ENCODE measurements around the gene SLC66A3.

The SLC66A3 gene

DNA sequence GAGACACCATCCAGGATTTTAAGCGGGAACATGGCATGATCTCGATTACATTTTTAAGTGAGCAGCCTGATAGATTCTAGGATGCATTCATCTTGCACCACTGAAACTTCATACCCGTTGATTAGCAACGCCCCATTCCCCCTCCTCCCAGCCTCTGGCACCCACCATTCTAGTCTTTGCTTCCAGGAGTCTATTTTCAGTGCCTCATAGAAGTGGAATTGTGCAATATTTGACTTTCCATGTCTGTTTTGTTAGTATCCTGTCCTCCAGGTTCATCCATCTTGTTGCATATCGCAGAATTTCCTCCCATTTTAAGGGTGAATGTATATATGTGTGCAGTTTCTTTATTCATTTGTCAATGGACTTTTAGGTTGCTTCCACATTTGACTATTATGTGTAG lies 20.9 kb upstream of the SLC66A3 start:
- no peak for DNase-seq (ENCODE audit: low spot score)

GRCh38 chr2:11140492-11140891 lies 14.8 kb upstream of the SLC66A3 start:
- peak; percentile 53 for DNase-seq (ENCODE audit: low spot score)

GRCh38 chr2:11141319-11141718 lies 13.9 kb upstream of the SLC66A3 start:
- DNase-seq (ENCODE audit: low spot score), result no peak

DNA sequence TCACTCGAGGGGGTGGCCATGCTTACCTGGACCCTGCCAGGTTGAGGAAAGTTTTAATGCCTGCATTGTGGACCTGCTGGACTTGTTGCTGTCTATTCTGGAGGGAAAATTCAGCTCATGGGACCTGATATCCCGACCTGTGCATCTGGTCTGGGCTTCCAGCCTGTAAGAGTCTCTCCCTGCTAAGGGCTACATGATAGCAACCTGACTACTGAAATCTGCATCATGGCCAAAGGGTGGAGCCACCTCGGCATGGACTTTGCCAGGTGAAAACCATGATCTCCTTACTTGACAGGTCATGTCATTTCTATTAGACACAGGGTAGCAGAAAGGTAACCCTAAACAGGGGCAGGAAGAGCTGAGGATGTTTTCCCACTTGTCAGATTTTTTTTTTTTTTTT lies 12.9 kb upstream of the SLC66A3 start:
- no peak for DNase-seq (ENCODE audit: low spot score)

- DNase-seq (ENCODE audit: low spot score), result no peak
Observed at GRCh38 chr2:11142987-11143386, 12.3 kb upstream of the SLC66A3 start.

DNA sequence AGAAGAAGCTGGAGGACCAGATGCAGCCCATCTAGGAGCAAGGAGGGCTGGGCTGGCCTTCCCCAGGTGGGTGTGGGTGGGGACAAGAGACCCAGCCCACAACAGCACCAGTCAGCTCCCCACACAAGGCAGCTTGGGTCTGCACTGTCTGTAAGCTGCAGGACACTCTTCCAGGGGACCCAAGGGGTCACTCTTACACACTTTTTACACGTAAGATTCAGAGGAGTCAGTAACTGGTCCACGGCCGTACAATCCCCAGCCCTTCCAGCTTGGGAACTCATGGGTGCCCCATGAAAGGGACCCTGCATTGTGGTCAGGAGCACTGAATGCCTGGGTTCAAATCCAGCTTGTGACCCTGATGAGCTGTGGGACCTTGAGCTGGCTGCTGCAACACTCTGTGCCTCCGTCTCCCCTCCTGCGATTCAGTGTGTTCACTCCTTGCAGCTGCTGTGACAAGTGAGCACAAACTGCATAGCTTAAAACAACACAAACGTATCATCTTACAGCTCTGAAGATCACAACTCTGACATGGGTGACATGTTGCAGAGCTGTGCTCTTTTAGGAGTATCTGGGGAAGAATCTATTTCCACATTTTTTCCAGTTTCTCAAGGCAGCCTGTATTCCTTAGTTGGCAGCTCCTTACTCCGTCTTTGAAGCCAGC lies 11.1 kb upstream of the SLC66A3 start:
- peak; percentile 67 for DNase-seq (ENCODE audit: low spot score)

DNA sequence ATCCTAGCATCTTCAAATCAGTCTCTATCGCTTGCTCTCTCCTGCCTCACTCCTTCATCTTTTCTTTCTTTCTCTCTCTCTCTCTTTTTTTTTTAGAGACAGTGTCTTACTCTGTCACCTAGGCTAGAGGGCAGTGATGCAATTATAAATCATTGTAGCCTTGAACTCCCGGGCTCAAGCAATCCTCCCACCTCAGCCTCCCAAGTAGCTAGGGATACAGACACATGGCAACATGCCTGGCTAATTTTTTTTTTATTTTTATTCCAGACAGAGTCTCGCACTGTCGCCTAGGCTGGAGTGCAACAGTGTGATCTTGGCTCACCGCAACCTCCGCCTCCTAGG lies 10.6 kb upstream of the SLC66A3 start:
- no peak for DNase-seq (ENCODE audit: low spot score)

- DNase-seq (ENCODE audit: low spot score), result no peak
Observed at GRCh38 chr2:11145350-11145749, 9.9 kb upstream of the SLC66A3 start.

DNA sequence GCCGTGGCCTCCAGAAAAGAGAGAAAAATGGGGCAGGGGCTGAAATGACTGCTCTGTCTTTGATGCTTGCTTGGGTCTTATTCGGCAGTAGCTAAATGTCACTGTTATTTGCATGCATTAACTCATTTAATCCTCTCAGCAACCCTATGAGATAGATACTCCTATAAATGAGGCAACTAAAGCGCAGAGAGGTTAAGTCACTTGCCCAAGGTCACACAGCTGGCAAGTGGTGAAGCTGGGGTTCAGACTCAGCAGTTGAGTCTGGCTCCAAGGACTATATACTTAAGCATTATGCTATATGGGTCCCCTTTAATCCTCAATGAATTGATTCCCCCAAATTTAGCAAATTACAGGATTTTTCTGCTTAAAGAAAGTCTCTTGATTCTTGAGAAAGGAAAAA lies 9.2 kb upstream of the SLC66A3 start:
- no peak for DNase-seq (ENCODE audit: low spot score)

- DNase-seq (ENCODE audit: low spot score), result no peak
Observed at GRCh38 chr2:11147263-11147662, 8.0 kb upstream of the SLC66A3 start.

DNA sequence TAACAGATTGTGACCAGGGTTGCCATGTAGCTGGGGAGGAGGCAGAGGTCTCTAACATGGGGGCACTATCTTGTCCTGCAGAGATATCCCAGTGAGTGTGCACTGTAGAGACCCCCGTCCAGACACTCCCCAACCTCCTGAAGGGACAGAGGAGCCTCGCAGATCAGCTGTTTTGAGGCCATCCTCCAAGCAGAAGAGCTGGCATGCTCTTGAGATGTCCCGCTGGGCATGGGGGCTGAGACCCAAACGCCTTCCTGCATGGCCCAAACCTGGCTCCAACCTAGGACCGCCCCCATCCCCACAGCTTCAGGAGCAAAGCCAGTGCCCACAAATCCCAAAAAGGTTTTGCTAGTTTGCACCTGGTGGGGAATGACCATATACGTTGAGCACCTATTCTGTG lies 2.7 kb upstream of the SLC66A3 start:
- DNase-seq (ENCODE audit: low spot score), result no peak

GRCh38 chr2:11154016-11154922 lies 998 bp upstream of the SLC66A3 start:
- no peak for DNase-seq (ENCODE audit: low spot score)

GRCh38 chr2:11154923-11155380 lies 315 bp upstream of the SLC66A3 start:
- peak; percentile 88 for DNase-seq (ENCODE audit: low spot score)

DNA sequence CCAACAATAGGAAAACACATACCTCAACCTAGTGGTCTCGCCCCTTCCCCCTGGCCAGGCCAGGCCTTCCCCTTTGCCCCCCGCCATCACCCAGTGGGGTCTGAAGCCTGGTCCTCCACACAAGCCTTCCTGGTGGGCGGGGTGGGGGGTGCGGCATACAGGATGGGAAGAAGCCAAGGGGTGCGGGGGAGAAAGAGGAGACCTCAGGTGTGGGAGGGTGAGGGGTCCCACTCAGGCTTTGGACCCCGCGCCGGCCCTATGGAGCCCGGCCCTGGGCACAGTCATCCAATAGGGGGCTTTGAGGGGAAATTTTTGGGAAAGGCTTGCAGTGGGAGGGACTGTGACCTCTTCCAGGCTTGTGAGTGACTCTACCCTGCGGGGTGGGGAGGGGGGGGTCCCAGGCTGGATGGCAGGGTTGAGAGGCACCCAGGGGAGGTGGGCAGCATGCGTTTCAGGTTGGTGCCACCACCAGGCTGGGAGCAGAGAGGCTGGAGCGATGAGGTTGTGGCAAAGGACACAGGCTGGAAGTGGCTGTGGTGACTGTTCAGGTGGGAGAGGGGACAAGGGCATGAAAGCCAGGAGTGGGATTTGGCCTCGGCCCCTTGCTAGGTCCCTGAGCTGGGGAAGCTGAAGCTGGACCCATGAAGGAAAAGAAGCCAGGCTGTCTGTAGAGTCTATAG lies 1.3 kb downstream of the SLC66A3 start:
- DNase-seq (ENCODE audit: low spot score), result no peak

- DNase-seq (ENCODE audit: low spot score), result no peak
Observed at GRCh38 chr2:11157296-11157695, 2.0 kb downstream of the SLC66A3 start.

DNA sequence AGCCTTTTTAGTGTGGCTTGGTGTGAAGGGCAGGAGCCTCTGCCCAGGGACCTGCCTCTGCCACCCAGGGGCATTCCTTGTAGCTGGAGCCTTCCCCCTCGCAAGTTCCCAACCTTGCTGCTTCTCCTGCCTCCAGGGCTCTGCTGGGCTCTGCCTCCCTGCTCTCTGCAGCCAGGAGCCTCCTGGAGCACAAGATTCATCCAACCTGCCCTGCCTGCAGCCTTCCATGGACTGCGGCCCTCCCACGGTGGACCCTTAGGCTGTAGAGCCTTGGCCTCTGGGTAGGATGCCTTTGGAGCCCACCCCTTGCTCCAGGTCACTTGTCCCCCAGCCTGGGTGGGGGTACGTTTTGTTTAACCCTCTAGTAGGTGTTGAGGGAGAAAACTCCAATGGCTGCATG lies 2.5 kb downstream of the SLC66A3 start:
- no peak for DNase-seq (ENCODE audit: low spot score)

GRCh38 chr2:11158916-11159573 lies 3.8 kb downstream of the SLC66A3 start:
- DNase-seq (ENCODE audit: low spot score), result peak; percentile 50

DNA sequence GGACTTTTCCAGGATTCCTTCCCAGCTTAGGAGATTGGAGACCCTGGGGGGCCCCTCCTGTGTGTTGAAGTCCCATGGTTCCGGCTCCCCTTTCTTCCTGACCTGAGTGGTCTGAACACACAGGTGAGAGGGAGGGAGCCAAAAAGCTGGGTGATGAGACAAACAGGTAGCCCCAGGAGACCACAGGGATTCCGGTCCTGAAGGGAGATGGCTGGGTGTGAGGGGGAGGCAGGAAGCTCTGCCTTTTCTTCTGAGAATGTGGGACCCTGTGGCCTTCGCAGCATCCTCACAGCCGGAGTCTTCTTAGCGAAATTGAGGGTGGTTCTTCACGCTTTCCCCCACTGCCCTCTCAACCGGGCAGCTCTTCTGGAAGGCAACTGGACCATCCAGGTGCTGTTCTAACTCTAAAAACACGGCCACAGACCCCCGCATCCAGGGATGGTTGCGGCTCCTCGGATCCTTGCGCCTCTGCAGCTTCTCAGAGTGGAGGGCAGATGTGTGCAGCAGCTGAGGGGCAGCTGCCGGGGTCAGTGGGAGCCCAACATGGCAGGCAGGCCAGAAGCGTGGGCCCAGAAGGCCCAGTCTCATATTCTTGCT lies 4.4 kb downstream of the SLC66A3 start:
- no peak for DNase-seq (ENCODE audit: low spot score)

DNA sequence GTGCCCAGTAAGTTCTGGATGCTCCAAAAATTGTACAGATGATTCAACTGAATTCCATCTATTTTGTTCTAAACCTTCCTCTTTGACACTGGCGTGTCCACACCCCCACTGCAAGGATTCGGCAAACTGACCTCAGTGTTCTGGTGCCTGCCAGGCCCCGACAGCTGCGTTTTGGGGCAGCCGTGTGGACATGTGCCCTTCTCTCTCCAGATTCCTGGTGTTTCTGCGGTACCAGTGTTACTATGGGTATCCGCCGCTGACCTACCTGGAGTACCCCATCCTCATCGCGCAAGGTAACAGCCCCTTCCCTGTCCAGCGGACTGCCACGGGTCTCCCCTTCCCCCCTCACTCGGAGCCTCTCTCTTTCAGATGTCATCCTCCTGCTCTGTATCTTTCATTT lies 5.0 kb downstream of the SLC66A3 start:
- DNase-seq (ENCODE audit: low spot score), result no peak

DNA sequence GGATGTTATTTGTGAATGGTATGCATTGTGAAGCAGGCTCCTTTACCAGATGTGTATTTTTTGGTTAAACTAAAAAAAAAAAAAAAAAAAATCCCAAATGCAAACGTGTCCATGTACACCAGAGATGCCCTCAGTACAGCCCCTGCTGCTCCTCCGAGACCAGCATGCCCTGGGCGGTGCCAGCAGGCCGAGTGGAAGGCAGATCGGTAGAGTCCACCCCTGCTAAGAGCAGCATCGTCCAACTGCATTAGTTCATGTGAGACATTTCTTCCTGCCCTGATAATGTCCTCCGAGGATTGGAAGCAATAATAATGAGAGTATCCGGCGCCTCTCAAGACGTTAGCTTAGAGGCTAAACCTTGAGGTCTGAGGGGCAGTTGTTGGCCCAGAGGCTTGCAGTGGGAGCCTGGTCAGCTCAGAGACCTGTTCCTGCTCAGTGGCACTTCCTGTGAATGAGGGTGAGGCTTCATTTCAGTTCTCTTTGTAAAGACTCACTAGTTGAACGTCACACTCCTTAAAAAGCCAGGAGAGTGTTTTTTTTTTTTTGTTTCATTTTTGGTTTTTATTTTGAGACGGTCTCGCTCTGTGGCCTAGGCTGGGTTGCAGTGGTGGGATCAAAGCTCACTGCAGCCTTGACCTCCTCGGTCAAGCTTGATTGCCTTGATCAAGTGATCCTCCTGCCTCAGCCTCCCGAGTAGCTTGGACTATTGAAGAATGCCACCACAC lies 5.6 kb downstream of the SLC66A3 start:
- DNase-seq (ENCODE audit: low spot score), result no peak

- no peak for DNase-seq (ENCODE audit: low spot score)
Observed at GRCh38 chr2:11161747-11162146, 6.5 kb downstream of the SLC66A3 start.

Data from SK-N-DZ (cell line).